Astrocyte of the spinal cord (primary cell): ENCODE data around the gene CELSR2.

Experiments used
- DNase-seq: peaks from one replicate; pipeline ENCODE4 v3.0.0; 2011; ENCODE audit warnings: low read depth, low spot score
- H3K4me3 ChIP-seq: 2 replicates; pipeline ENCODE4 v1.5.1; 2011; ENCODE audit warnings: low read depth, mild to moderate bottlenecking, low read length, moderate library complexity
- CTCF ChIP-seq: IDR thresholded peaks from 2 replicates; pipeline ENCODE4 v1.5.1; 2012; ENCODE audit warnings: low read depth, mild to moderate bottlenecking, low read length, inconsistent platforms
- in situ Hi-C: cut with HindIII; loops from 2 replicates; pipeline ENCODE4 v1.10.0; 2017; ENCODE audit warnings: low sequenced_read_pairs

The CELSR2 gene

GRCh38 chr1:109290137-109290536, 40.8 kb downstream of the CELSR2 start:
- TF ChIP-seq CTCF: no peak
- in situ Hi-C loops: no loop called here
- DNase-seq: no peak
- no peak overlapping the region for H3K4me3 ChIP-seq

GRCh38 chr1:109290998-109291397, 41.7 kb downstream of the CELSR2 start:
- in situ Hi-C loops: no loop called here
- TF ChIP-seq CTCF: no peak
- H3K4me3 ChIP-seq: no peak overlapping the region
- no peak for DNase-seq

- in situ Hi-C loops: no loop called here
- no peak for DNase-seq
- TF ChIP-seq CTCF: no peak
Observed at GRCh38 chr1:109292364-109292763, 43.0 kb downstream of the CELSR2 start.

GRCh38 chr1:109293026-109293425, 43.7 kb downstream of the CELSR2 start:
- no peak overlapping the region for H3K4me3 ChIP-seq
- no peak for DNase-seq
- in situ Hi-C loops: no loop called here
- TF ChIP-seq CTCF: no peak

More at GRCh38 chr1:109292364-109292763, 43.0 kb downstream of the CELSR2 start:
- no peak overlapping the region for H3K4me3 ChIP-seq

- no peak for TF ChIP-seq CTCF
- DNase-seq: no peak
- in situ Hi-C loops: no loop called here
- H3K4me3 ChIP-seq: no peak overlapping the region
Observed at GRCh38 chr1:109294481-109294880, 45.1 kb downstream of the CELSR2 start.

DNA sequence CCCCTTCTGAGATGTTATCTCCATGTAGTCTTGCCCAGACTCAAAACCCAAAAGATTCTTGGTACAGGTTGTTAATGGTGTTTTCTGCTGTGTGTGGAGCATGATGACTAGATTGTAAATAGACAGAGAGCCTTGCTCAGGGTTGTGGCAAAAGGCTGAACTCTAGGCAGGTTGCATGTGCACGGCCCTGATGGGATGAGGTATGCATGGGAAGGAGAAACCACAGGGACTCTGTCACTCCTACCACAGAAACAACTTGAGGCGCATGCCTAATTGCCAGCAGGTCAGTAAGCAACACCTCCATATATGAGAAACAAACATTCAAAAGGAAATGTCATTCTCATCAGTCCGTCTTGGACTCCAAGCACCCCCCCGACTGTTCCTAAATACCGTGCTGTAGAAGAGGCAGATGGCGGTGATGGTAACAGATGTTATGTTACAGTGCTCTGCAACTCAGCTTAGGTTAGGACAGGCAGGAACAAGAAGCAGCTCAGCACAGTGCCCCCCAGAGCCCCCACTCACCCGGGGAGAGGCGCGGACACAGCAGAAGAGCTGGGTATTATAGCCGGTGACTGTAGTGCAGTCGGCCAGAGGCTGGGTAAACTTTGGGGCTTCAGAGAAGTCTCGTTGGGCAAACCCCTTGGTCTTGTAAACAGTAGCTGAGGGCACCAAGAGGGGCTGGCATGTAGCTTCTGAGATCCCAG, 46.5 kb downstream of the CELSR2 start:
- no peak for TF ChIP-seq CTCF
- in situ Hi-C loops: no loop called here
- no peak overlapping the region for H3K4me3 ChIP-seq
- no peak for DNase-seq
